H1 (cell line): ENCODE measurements around the gene GRID2.

ENCODE experiments used
- ATF2 ChIP-seq: IDR thresholded peaks from 2 replicates; pipeline ENCODE4 v1.6.1; 2012; ENCODE audit warnings: low read length, inconsistent platforms
- ATF3 ChIP-seq: IDR thresholded peaks from 2 replicates; pipeline ENCODE4 v1.6.1; 2011; ENCODE audit warnings: low read depth, mild to moderate bottlenecking, low read length; ENCODE audit not compliant: insufficient read depth
- CBX5 ChIP-seq: fragments of 300-800, 300-1000 bp; sonication (generic); IDR thresholded peaks from 2 replicates; pipeline ENCODE4 v1.7.1; 2016; ENCODE audit warnings: antibody characterized with exemption, low read length, low read depth
- CTCF ChIP-seq, 3 experiments: IDR thresholded peaks; 1 replicate in 2 of 3; 2 replicates in 1 of 3; pipeline versions ENCODE4 v1.5.1 to v1.6.1; 2011; ENCODE audit warnings: low read length in 3 of 3, mild to moderate bottlenecking in 3 of 3, inconsistent platforms in 2 of 3, low read depth in 1 of 3, moderate library complexity in 1 of 3; ENCODE audit not compliant: insufficient read depth in 1 of 3; ENCODE audit errors: control extremely low read depth in 1 of 3
- EP300 ChIP-seq, 2 experiments: IDR thresholded peaks; 1 replicate in 1 of 2; 2 replicates in 1 of 2; pipeline ENCODE4 v1.6.1; 2011 to 2012; ENCODE audit warnings: low read depth in 2 of 2, low read length in 2 of 2, mild to moderate bottlenecking in 2 of 2, borderline replicate concordance in 1 of 2, inconsistent platforms in 1 of 2, moderate library complexity in 1 of 2
- EZH2 ChIP-seq: fragments of 200-600 bp; sonication (generic); IDR thresholded peaks from 2 replicates; pipeline ENCODE4 v1.7.1; 2012; ENCODE audit warnings: low read depth, mild to moderate bottlenecking, moderate library complexity, low read length, inconsistent platforms; ENCODE audit not compliant: severe bottlenecking
- POLR2A ChIP-seq, 2 experiments: IDR thresholded peaks; 1 replicate in 1 of 2; 2 replicates in 1 of 2; pipeline ENCODE4 v1.6.1; 2011; ENCODE audit warnings: low read depth in 2 of 2, low read length in 2 of 2, mild to moderate bottlenecking in 2 of 2; ENCODE audit errors: control extremely low read depth in 1 of 2
- POLR2AphosphoS5 ChIP-seq: IDR thresholded peaks from 2 replicates; pipeline ENCODE4 v1.6.1; 2011; ENCODE audit warnings: low read depth, low read length
- RFX5 ChIP-seq: IDR thresholded peaks from 2 replicates; pipeline ENCODE4 v1.6.1; 2011; ENCODE audit warnings: low read depth, low read length, improper control_type of control experiment, borderline replicate concordance
- RXRA ChIP-seq: IDR thresholded peaks from 2 replicates; pipeline ENCODE4 v1.6.1; 2011; ENCODE audit warnings: low read depth, mild to moderate bottlenecking, low read length, moderate library complexity; ENCODE audit not compliant: insufficient read depth
- SP4 ChIP-seq: IDR thresholded peaks from 2 replicates; pipeline ENCODE4 v1.6.1; 2012; ENCODE audit warnings: low read length, inconsistent platforms
- TAF1 ChIP-seq: IDR thresholded peaks from 2 replicates; pipeline ENCODE4 v1.6.1; 2011; ENCODE audit warnings: mild to moderate bottlenecking, low read depth, low read length
- USF2 ChIP-seq: IDR thresholded peaks from 2 replicates; pipeline ENCODE4 v1.6.1; 2011; ENCODE audit warnings: low read length, improper control_type of control experiment

- no peak for TF ChIP-seq ATF2
- TF ChIP-seq POLR2A (IDR thresholded peaks at IDR 0.05; ENCODE audit: control extremely low read depth in 1 of 2, low read depth in 2 of 2, low read length in 2 of 2) = no peak
- TF ChIP-seq CTCF (IDR thresholded peaks at IDR 0.05; ENCODE audit: control extremely low read depth in 1 of 3, insufficient read depth in 1 of 3, low read depth in 1 of 3, low read length in 3 of 3) = no peak
- TF ChIP-seq TAF1 = no peak
- TF ChIP-seq EP300 (IDR thresholded peaks at IDR 0.05; ENCODE audit: borderline replicate concordance in 1 of 2, low read depth in 2 of 2, low read length in 2 of 2) = no peak
- TF ChIP-seq ATF3 = no peak
- no peak for TF ChIP-seq POLR2AphosphoS5
- no peak for TF ChIP-seq RFX5
- no peak for TF ChIP-seq EZH2
- TF ChIP-seq SP4 = no peak
- no peak for TF ChIP-seq USF2
- no peak for TF ChIP-seq RXRA
- TF ChIP-seq CBX5 = no peak
Observed at GRCh38 chr4:93501244-93501643, 1197.5 kb downstream of the GRID2 start.
